COLO668 (cell line): ENCODE data around the gene LRRN4CL.
"Not testable (repeated sequence)": the region's sequence is repeated elsewhere in the genome, so short reads cannot be mapped to it uniquely, and the experiment has no call there.

Source experiments
- DNase-seq: peaks from one replicate; lab custom pipeline; 2025; ENCODE audit not compliant: unreplicated experiment; lab: John Stamatoyannopoulos, UW

Gene LRRN4CL

DNA sequence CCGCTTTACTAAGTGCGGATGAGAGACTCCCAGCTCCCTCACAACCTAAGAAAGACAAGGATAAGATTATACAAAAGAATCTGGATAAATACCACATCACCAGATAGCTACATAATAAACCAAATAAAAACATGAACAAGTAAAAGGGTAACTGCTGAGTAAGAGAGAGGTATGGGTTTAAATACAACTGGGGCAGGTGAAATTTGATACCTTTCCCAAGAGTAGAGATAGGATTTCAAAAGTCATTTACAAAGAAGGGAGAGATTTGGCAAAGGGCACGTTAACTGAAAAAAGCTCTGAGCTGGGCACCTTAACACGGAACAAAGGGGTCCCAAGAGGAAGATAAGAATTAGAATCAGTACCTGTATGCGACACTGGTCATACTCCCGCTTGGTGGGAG lies 12.2 kb downstream of the LRRN4CL start:
- DNase-seq, result no peak

DNA sequence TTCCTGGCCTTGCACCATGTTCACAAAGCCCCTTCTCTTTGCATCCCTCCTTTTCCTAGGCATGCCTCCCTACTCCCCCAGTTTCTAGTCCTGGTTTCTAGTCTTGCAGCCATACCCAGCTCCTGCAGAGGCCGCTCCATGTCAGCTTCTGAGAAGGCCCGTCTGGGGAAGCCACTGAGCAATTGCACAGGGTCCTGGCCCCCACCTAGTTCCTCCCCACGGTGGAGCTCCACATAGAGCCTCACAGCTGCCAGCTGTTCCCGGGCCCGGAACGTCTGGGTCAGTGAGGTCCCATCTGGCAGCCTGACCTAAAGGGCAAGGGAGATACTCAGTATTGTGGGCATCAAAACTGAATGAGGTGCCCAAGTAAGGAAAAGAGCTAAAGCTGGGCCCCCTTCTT lies 12.6 kb downstream of the LRRN4CL start:
- no peak for DNase-seq

DNA sequence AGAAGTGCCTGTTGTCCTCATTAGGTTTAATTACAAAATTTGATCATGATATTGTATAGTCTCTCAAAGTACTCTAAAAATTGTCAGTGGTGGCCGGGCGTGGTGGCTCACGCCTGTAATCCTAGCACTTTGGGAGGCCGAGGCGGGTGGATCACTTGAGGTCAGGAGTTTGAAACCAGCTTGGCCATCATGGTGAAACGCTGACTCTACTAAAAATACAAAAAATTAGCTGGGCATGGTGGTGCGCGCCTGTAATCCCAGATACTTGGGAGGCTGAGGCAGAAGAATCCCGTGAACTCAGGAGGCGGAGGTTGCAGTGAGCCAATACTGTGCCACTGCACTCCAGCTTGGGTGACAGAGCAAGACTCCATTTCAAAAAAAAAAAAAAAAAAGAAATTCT lies 13.9 kb downstream of the LRRN4CL start:
- DNase-seq, result not testable (repeated sequence)

DNA sequence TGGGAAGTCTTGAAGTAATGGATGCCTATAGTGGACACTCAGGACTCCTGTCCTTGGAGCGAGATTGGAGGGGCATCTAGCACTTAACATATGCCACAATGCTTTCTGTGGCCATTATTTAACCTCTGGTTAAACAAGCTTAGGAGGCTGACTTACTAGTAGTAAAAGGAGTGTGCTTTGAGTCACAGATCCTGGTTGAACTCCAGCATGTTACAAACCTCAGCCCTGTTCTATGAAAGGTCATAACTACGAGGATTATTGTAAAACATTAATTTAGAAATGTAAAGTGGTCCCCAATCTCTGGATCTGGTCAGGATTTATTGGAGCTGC lies 16.2 kb downstream of the LRRN4CL start:
- no peak for DNase-seq

DNA sequence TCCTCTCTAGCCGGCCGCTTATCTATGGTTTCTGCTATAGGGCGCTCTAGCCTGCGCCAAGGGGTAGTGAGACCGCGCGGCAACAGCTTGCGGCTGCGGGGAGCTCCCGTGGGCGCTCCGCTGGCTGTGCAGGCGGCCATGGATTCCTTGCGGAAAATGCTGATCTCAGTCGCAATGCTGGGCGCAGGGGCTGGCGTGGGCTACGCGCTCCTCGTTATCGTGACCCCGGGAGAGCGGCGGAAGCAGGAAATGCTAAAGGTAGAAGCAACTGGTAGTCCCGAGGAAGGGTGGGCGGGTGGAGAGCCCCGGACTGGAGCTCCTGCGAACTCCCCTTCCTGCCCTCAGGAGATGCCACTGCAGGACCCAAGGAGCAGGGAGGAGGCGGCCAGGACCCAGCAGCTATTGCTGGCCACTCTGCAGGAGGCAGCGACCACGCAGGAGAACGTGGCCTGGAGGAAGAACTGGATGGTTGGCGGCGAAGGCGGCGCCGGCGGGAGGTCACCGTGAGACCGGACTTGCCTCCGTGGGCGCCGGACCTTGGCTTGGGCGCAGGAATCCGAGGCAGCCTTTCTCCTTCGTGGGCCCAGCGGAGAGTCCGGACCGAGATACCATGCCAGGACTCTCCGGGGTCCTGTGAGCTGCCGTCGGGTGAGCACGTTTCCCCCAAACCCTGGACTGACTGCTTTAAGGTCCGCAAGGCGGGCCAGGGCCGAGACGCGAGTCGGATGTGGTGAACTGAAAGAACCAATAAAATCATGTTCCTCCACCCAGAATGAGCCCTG lies 17.5 kb downstream of the LRRN4CL start, which contains the start of the genes LBHD1 and UQCC3:
TSS of gene LBHD1 (minus strand) at position 660 of the 782 bp plus-strand sequence. CDS start 2,236 bp downstream, outside the sequence.
TSS of gene UQCC3 (plus strand) at position 66 of the 782 bp plus-strand sequence. CDS start at position 139, 73 bp downstream.
- DNase-seq, result peak; percentile 86

DNA sequence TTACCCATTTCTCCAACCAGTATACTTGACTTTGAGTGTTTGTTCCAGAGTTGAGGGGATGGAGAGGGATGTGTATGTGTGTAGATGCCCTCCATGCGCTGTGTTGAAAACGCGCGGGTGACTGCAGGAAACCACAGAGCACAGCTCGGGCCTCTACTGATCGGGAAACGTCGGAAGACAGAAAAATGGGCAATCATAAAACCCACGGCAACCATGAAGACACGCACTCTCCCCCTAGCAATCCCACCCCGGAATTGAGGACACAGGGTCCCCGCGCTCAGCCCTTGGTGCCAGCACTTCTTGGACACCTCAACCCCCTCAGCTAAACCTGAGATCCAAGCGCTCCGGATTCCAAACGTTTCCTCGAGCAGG lies 18.1 kb downstream of the LRRN4CL start:
- peak; percentile 66 for DNase-seq

DNA sequence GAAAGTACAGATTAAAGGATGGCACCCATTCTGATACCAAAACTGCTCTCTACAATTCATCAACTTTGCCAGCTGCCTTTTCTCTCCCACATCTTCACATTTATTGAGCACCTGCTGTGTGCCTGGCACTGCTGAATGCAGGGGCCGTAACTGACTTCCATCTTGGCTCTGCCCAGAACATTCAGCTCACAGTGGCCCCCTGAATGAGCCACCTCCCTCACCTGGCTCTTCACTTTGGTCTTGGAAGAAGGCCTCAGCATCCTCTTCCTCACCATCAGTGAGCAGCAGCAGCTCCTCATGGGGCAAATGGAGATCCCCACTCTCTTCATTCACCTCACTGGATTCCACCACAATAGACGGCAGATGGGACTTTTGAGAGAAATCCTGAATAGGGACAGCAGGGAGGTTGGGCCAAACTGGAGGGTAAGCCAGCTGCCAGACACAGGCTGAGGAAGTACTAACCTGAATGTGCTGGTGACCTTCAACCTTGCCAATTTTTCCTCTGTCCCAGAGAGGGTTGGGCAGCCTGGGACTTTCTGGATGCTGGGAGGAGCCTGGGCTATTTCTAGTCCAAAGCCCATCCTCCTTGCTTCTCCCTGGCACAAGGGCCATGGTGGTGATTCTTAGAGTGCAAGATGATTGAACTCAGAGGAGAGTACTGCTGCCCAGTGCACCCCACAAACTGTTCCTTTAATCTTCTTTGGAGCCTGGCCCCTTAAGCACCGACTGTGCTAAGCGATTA lies 19.7 kb downstream of the LRRN4CL start:
- DNase-seq, result no peak

DNA sequence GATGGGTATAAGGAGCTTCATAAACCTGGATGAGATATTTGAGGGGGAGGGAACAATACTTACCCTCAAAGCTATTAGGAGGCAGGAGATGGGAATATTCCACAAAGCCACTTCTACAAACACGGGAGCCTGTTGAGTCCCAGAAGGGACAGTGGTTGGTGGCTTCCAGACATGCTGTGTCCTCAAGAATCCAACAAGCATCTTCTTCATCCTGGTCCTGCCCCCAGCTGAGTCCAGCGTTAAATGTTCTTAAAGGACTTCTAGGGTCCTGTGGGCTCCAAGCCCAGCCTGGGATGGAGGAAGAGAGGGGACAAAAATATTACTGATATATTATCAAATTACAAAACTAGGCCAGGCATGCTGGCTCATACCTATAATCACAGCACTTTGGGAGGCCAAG lies 21.9 kb downstream of the LRRN4CL start:
- no peak for DNase-seq

DNA sequence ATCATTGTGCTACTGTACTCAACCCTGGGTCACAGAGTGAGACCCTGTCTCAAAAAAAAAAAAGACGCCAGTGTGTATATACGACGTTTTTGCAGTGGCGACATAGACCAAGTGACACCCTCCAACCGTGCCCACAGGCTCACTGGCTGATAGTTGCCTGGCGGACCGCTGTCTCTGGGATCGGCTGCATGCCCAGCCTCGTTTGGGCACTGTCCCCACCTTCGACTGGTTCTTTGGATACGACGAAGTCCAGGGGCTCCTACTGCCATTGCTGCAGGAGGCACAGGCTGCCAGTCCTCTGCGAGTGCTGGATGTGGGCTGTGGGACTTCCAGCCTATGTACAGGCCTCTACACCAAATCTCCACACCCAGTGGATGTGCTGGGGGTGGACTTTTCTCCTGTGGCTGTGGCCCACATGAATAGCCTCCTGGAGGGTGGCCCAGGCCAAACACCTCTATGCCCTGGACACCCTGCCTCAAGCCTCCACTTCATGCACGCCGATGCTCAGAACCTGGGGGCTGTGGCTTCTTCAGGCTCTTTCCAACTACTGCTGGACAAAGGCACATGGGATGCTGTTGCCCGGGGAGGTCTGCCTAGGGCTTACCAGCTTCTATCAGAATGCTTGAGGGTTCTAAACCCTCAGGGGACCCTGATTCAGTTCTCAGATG lies 22.9 kb downstream of the LRRN4CL start:
- DNase-seq, result no peak

DNA sequence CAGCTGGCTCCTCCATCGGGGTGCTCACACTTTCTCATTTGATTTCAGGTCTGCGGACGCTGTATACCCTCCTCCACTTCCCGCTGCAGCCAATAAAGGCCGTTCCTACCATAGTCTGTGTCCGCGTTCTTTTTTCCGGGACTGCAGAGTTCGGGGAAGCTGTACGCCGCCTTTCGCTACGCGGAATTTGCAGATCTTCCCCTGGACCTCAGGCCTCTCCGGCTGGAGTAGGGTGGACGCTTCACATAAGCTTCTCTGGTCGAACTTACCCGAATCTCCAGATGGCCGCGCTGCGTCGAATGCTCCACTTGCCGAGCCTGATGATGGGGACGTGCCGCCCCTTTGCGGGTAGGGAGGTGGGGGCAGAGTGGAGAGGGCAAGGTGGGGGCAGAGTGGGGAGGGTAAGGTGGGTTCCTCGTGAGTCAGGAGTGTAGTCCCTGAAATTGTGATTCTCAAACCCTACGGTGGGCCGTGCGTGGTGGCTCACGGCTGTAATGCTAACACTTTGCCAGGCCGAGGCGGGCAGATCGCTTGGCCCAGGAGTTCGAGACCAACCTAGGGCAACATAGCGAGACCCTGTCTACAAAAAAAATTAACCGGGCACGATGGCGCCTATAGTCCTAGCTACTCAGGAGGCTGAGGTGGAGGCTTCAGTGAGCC lies 23.6 kb downstream of the LRRN4CL start:
- DNase-seq, result peak; percentile 51

DNA sequence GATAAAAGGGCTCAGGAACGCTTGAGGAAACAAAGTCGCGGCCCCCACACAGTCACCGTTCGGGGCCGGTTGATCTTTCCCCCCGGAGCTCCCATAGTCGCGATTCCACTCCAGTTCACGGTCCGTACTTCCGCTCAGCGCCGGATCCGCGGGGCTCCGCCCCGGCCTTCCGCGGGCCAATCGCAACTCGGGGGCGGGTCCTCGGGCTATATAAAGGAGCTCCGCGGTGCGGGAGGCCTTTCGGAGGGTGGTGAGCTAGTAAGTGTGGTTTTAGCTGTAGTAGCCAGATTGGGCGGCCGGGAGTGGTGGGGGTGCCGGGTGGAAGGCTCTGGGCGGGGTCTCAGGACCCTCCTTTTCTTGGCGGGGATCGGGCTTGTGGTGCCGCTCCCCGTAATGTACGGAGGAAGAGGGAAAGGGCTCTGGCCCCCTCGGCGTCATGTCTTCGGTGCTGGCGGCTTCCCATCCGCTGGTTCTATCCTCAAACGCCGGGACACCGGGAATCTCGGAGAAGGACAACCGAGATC lies 24.2 kb downstream of the LRRN4CL start, which contains the start of the genes C11orf98 and CSKMT:
TSS of gene C11orf98 (minus strand) at position 136 of the 524 bp plus-strand sequence. CDS start at position 95, 41 bp downstream.
TSS of gene CSKMT (plus strand) at position 238 of the 524 bp plus-strand sequence. CDS start 568 bp downstream, outside the sequence.
- DNase-seq, result peak; percentile 92

DNA sequence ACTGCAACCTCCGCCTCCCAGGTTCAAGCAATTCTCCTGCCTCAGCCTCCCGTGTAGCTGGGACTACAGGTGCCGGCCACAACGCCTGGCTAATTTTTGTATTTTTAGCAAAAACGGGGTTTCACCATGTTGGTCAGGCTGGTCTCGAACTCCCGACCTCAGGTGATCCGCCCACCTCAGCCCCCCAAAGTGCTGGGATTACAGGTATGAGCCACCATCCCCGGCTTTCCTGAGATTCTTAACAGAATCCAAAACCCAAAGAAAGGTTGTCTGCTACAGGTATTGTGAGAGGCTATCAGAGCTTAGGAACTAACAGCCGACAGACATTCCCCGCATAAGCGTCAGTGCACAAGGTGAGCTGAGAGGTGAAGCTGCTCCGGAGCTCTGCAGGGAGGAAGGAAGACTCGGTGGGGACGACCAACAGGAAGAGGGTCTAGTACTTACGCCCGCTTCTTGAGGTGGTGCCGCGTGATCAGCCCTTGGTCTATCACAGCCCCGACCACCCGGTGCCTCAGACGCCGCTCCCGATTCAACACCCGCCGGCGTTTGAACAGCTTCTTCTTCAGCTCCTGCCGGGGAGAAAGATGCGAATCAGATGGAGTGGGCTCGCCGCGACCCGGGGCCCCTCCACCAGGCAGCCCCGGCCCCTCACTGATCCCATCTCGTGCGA lies 24.8 kb downstream of the LRRN4CL start:
- peak; percentile 60 for DNase-seq

DNA sequence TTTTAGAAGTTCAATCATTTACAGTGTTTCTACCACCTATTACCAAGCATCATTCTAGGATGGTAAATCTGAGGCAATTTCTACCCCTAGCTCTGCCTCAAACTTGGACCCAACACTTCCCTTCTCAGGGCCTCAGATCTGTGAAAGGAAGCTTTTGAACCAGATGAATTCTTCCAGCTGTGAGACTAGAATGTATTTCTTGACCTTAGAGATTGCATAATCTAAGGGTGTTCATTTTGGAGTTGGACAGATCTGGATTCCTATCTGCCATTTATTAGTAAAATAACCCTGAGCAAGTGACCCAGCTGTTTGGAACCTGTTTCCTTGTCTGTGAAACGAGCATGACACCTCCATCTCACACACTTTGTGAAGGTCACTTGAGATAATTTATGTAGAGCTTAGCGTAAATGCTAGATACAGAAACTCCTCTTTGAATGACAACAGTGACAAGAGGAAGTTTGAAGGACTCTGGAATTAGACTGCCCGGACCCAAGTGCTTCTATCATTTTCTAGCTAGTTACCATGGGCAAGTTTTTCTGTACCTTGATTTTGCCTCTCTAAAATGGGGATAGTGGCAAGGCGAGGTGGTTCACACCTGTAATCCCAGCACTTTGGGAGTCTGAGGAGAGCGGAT lies 32.4 kb downstream of the LRRN4CL start:
- no peak for DNase-seq

DNA sequence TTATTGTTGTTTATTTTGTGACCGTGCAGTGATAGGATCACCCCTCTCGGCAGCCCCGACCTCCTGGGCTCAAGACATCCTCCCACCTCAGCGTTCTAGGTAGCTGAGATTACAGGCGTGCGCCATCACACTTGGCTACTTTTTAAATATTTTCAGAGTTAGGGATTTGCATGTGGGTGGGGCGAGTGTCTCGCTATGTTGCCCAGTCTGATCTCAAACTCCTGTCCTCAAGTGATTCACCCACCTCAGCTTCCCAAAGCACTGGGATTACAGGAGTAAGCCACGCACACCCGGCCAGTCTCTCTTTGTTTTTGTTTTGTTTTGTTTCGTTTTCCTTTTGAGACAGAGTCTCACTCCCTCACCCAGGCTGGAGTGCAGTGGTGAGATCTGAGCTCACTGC lies 35.0 kb downstream of the LRRN4CL start:
- DNase-seq, result no peak

DNA sequence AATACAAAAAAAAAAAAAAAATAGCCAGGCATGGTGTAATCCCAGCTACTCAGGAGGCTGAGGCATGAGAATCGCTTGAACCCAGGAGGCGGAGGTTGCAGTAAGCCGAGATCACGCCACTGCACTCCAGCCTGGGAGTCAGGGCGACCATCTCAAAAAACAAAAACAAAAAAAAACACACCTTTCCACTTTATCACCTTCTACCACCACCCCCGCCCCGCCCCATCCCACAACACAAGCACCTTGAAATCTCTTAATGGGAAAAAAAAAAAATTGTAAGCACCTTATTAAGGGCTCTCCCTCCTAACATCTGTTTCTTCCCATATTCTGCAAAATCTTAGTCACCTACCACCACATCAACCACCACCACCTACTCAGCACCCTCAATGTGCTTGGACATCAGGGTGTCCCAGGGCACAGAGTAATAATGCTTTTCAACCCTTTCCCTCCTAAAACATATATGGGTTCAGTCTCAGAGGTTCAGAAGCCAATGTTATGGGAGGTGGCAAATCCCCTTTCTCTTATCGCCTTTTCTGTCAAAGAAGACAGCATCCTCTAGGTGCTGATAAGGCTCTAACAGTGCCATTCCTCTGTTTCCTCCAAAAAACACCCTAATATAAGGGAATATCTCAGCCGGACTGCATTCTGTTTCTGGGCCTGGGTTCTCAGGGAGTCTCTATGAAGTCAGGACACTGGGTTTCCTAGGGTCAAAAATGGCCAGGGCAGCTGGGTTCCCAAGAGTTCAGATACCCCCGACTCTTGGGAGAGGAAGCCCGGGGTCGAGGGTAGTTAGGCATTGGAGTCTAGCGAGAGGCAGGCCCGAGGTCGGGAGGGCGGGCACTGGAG lies 36.9 kb downstream of the LRRN4CL start:
- no peak for DNase-seq

DNA sequence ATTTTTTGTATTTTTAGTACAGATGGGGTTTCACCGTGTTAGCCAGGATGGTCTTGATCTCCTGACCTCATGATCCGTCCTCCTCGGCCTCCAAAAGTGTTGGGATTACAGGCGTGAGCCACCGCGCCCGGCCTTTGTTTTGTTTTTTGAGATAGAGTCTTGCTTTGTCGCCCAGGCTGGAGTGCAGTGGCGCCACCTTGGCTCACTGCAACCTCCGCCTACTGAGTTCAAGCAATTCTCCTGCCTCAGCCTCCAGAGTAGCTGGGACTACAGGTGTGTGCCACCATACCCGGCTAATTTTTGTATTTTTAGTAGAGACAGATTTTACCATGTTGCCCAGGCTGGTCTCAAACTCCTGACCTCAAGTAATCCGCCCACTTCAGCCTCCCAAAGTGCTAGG lies 39.0 kb downstream of the LRRN4CL start:
- not testable (repeated sequence) for DNase-seq

DNA sequence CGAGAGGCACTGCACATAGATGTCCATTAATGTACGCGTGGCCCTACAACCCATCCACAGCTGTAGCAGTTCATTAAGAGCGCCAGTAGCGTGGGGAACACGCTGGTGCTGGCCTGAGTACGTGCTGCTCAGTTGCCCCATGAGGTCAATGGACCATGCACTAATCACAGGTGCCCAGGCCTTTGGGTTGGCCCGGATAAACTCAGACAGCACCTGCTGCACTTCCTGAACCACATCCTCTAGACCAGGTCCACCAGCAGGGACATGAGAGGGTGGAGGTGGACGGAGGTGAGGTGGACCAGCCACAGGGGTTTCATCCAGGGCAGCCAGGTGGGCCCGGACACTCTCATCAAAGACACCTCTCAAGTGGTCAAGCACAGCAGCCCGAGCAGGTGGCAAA lies 39.8 kb downstream of the LRRN4CL start:
- DNase-seq, result no peak

DNA sequence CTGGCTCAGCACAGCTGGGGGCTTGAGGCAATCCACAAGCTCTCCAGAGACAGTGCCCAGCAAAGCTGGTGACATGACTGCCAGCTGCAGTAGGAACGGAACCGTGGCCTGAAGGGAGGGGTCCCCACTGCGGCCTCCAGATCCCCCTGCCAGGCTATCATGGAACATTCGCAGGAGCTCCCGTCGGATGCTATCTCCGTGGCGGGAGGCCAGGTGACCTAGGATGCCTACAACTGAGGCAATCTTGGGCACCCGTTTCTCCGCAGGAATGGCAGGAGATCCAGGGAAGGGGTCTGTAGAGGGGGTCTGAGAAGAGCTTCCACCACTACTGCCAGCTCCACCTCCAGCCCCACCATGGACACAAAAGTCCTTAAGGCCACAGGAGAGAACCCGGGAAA lies 40.4 kb downstream of the LRRN4CL start:
- no peak for DNase-seq
